PC-9 (cell line): ENCODE measurements around the gene USP3. TPM values are rescaled to one million over a fixed set of nuclear protein-coding genes. Genes with fewer than 3 reads are reported as not detected.

ENCODE experiments used
- BruUV-seq: library from RNA; stranded (reverse); fragments of 400-500 nt; replicated peaks from 2 replicates; lab custom pipeline; 2021; lab: Mats Ljungman, UMichigan
- CTCF ChIA-PET: fragments of 300-600 bp; sonication (Branson Sonifier 250); formaldehyde crosslinking; loops from one replicate; lab custom pipeline; 2022; ENCODE audit warnings: antibody characterized with exemption; lab: Charles Lee
- POLR2A ChIA-PET: fragments of 300-600 bp; sonication (Branson Sonifier 250); formaldehyde crosslinking; loops from one replicate; lab custom pipeline; 2022; ENCODE audit warnings: antibody characterized with exemption; ENCODE audit not compliant: unreplicated experiment; lab: Charles Lee
- DNase-seq, 2 experiments: peaks; one replicate each; pipeline versions ENCODE4 v3.0.0 to v3.0.0-alpha.2; 2015 to 2022; ENCODE audit warnings: mixed read lengths in 1 of 2
- H2AFZ ChIP-seq: fragments of 200-600 bp; sonication (generic); 2 replicates; pipeline ENCODE4 v1.8.1; 2017; ENCODE audit warnings: antibody characterized with exemption
- H3F3A ChIP-seq: fragments of 200-600 bp; sonication (generic); 2 replicates; pipeline ENCODE4 v1.8.1; 2017; ENCODE audit warnings: antibody characterized with exemption, mild to moderate bottlenecking, low read depth; ENCODE audit not compliant: insufficient read depth
- H3K27ac ChIP-seq: fragments of 200-600 bp; sonication (generic); 2 replicates; pipeline ENCODE4 v1.6.1; 2016; ENCODE audit warnings: mixed run types
- H3K27me3 ChIP-seq: fragments of 200-600 bp; sonication (generic); 2 replicates; pipeline ENCODE4 v1.6.1; 2016; ENCODE audit warnings: low read depth, mixed run types; ENCODE audit not compliant: insufficient read depth
- H3K36me3 ChIP-seq: fragments of 200-600 bp; sonication (generic); 2 replicates; pipeline ENCODE4 v1.6.1; 2016; ENCODE audit warnings: low read depth, mixed run types
- H3K4me1 ChIP-seq: fragments of 200-600 bp; sonication (generic); replicated peaks from 2 replicates; pipeline ENCODE4 v1.6.1; 2016; ENCODE audit warnings: mixed run types; ENCODE audit not compliant: insufficient read depth
- H3K4me2 ChIP-seq: fragments of 200-600 bp; sonication (generic); 2 replicates; pipeline ENCODE4 v1.6.1; 2017; ENCODE audit warnings: mixed run types
- H3K4me3 ChIP-seq: fragments of 200-600 bp; sonication (generic); 2 replicates; pipeline ENCODE4 v1.6.1; 2016; ENCODE audit warnings: mixed run types
- H3K79me2 ChIP-seq: fragments of 200-600 bp; sonication (generic); 2 replicates; pipeline ENCODE4 v1.6.1; 2017; ENCODE audit warnings: low read depth, mixed run types
- H3K9me2 ChIP-seq: fragments of 200-600 bp; sonication (generic); 2 replicates; pipeline ENCODE4 v1.8.1; 2017; ENCODE audit warnings: mild to moderate bottlenecking; ENCODE audit not compliant: insufficient read depth
- H3K9me3 ChIP-seq: fragments of 200-600 bp; sonication (generic); 2 replicates; pipeline ENCODE4 v1.8.1; 2016; ENCODE audit warnings: low read depth; ENCODE audit not compliant: insufficient read depth
- H4K20me1 ChIP-seq: fragments of 200-600 bp; sonication (generic); 2 replicates; pipeline ENCODE4 v1.8.1; 2017; ENCODE audit not compliant: insufficient read depth
- CTCF ChIP-seq: fragments of 200-600 bp; sonication (generic); conservative IDR thresholded peaks from 2 replicates; pipeline ENCODE4 v1.6.1; 2017; ENCODE audit warnings: mixed run types, antibody characterized with exemption, mild to moderate bottlenecking, moderate library complexity
- EZH2 ChIP-seq: fragments of 200-600 bp; sonication (generic); IDR thresholded peaks from 2 replicates; pipeline ENCODE4 v1.8.0; 2017; ENCODE audit warnings: antibody characterized with exemption, low read depth
- intact Hi-C: fragments of 100-400 bp; cut with micrococcal nuclease; formaldehyde crosslinking; loops from one replicate; pipeline ENCODE4 v1.10.0; 2022; ENCODE audit not compliant: unreplicated experiment
- total RNA-seq: library from RNA; stranded (reverse); gene quantifications from 2 replicates; pipeline ENCODE4 v1.2.3, GENCODE V29; 2021

The USP3 gene
- total RNA-seq, 1 experiment from 2014 or later = 57.5 TPM

- H3K4me1 ChIP-seq = peaks cover 14% of the 10 kb centered on the region
- H3K36me3 ChIP-seq = no peaks in the 10 kb centered on the region
- intact Hi-C loops = loop anchor here (10.0 kb wide), 2 partner anchors 179 to 601 kb away; no protein-coding TSS in a partner anchor
- no peak overlapping the region for H3K27ac ChIP-seq
- no peak for DNase-seq
- no peaks in the 10 kb centered on the region for H3K9me3 ChIP-seq
- no peaks in the 10 kb centered on the region for H3K79me2 ChIP-seq
- no peak overlapping the region for H3K4me2 ChIP-seq
- H3K9me2 ChIP-seq = no peaks in the 10 kb centered on the region
- H2AFZ ChIP-seq = no peak overlapping the region
- H3F3A ChIP-seq = no peaks in the 10 kb centered on the region
- POLR2A ChIA-PET = interaction anchor here (0.7 kb wide), 1 partner anchor 241 kb away, joined by 9 read pairs; no protein-coding TSS in a partner anchor
- TF ChIP-seq CTCF = no peak
- no peak for TF ChIP-seq EZH2
- H3K27me3 ChIP-seq = no peaks in the 10 kb centered on the region
- no peak overlapping the region for H3K4me3 ChIP-seq
- no TSS peak for BruUV-seq
- CTCF ChIA-PET = interaction anchor here (0.5 to 0.7 kb wide), 3 partner anchors 82 to 424 kb away, joined by 3 to 9 read pairs (median 3); no protein-coding TSS in a partner anchor
- no peaks in the 10 kb centered on the region for H4K20me1 ChIP-seq
Observed at GRCh38 chr15:63463793-63464192, 40.6 kb upstream of the USP3 start.

- H3K4me1 ChIP-seq = peaks cover 14% of the 10 kb centered on the region
- TF ChIP-seq CTCF = no peak
- TF ChIP-seq EZH2 = no peak
- intact Hi-C loops = loop anchor here (5.0 to 10.0 kb wide), 3 partner anchors 37 to 600 kb away; partner anchors contain the start of gene USP3
- no peaks in the 10 kb centered on the region for H3K9me2 ChIP-seq
- DNase-seq = peak in 1 of 2 experiments; percentile 65
- POLR2A ChIA-PET = no interaction called here
- no TSS peak for BruUV-seq
- no peak overlapping the region for H3K27ac ChIP-seq
- H3K4me3 ChIP-seq = no peak overlapping the region
- no peak overlapping the region for H2AFZ ChIP-seq
- CTCF ChIA-PET = no interaction called here
- H3K27me3 ChIP-seq = no peaks in the 10 kb centered on the region
- no peaks in the 10 kb centered on the region for H4K20me1 ChIP-seq
- H3F3A ChIP-seq = no peaks in the 10 kb centered on the region
- H3K79me2 ChIP-seq = no peaks in the 10 kb centered on the region
- no peaks in the 10 kb centered on the region for H3K36me3 ChIP-seq
- no peak overlapping the region for H3K4me2 ChIP-seq
- no peaks in the 10 kb centered on the region for H3K9me3 ChIP-seq
Observed at GRCh38 chr15:63465104-63465503, 39.3 kb upstream of the USP3 start.

- Histone ChIP-seq H3K4me1 (peaks cover 12% of the 10 kb centered on the region), H3K4me2 (no peak overlapping the region), H3K27me3 (no peaks in the 10 kb centered on the region), H2AFZ (no peak overlapping the region), H3K79me2 (no peaks in the 10 kb centered on the region), H3K9me2 (no peaks in the 10 kb centered on the region), H3K4me3 (no peak overlapping the region), H3K9me3 (no peaks in the 10 kb centered on the region), H3F3A (no peaks in the 10 kb centered on the region), H3K27ac (no peak overlapping the region), H4K20me1 (no peaks in the 10 kb centered on the region), H3K36me3 (no peaks in the 10 kb centered on the region)
- intact Hi-C loops = loop anchor here (2.0 to 10.0 kb wide), 4 partner anchors 36 to 598 kb away; partner anchors contain the start of gene USP3
- peak; percentile 38 to 39 for DNase-seq
- BruUV-seq = no TSS peak
- ChIA-PET POLR2A (interaction anchor here (0.6 kb wide), 2 partner anchors 36 to 696 kb away, joined by 3 to 5 read pairs; no protein-coding TSS in a partner anchor), CTCF (interaction anchor here (0.6 to 1.3 kb wide), 6 partner anchors 29 to 133 kb away, joined by 3 to 12 read pairs (median 5); no protein-coding TSS in a partner anchor)
- TF ChIP-seq CTCF (peak; percentile 65), EZH2 (no peak)
Observed at GRCh38 chr15:63466378-63467192, 37.8 kb upstream of the USP3 start.
